GM19455 (cell line): ENCODE measurements around the gene SGCG.
"Not testable (repeated sequence)": the region's sequence is repeated elsewhere in the genome, so short reads cannot be mapped to it uniquely, and the experiment has no call there.

Source experiments
- ATAC-seq: cut with Tn5 transposase; IDR thresholded peaks from one replicate; pipeline ENCODE4 v1.9.1; 2021; ENCODE audit not compliant: unreplicated experiment

Gene SGCG, protein sequence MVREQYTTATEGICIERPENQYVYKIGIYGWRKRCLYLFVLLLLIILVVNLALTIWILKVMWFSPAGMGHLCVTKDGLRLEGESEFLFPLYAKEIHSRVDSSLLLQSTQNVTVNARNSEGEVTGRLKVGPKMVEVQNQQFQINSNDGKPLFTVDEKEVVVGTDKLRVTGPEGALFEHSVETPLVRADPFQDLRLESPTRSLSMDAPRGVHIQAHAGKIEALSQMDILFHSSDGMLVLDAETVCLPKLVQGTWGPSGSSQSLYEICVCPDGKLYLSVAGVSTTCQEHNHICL

DNA sequence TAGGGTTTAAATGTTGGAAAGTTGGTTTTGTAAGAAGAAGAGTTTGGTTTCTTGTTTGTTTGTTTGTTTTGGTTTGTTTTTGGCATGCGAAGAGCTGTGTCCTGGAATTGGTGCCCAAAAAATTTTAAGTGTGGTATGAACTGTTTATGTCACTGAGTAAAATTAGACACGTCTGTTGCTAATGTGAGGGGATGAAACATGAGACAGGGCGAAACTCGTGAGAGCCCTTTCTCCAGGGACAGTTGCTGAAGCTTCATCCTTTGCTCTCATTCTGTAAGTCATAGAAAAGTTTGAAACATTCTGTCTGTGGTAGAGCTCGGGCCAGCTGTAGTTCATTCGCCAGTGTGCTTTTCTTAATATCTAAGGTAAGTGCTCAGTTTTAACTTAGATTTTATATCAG lies at the start of gene SGCG:
Gene SGCG (plus strand): TSS at position 269 of the 400 bp plus-strand sequence. CDS start 22,716 bp downstream, outside the sequence.
- ATAC-seq: no peak

DNA sequence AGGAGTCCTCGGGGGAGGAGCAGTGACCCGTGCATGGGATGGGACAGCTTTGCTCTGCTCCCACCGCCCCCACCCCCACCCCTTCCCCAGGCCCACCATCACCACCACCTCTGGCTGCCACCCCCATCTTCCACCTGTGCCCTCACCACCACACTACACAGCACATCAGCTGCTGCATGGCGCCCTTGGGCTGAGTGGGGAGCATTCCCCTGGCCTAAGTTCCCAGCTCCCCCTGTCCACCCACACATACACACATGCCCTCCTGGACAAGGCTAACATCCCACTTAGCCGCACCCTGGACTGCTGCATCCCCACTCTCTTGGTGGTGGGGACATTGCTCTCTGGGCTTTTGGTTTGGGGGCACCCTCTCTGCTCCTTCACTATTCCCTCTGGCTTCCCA lies 46.2 kb upstream of the SGCG start:
- ATAC-seq: no peak

DNA sequence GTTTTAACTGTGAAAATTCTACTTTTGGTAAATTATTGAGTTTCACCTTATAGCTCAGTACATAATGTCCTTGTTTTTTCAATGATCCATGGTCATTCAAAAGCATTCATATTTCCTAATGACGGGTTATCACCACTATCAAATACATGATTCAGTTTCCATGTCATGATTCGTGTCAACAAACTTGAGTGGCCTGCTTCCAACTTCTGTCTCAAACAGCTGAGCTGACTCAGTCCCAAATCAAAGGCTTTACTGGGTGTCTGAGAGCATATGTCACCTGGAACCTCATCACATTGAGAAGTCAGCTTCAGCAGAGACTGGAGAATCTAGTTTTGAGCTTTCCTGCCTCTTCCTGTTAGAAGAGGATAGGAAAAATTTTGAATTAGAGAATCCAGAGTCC lies 40.3 kb upstream of the SGCG start:
- ATAC-seq: no peak

DNA sequence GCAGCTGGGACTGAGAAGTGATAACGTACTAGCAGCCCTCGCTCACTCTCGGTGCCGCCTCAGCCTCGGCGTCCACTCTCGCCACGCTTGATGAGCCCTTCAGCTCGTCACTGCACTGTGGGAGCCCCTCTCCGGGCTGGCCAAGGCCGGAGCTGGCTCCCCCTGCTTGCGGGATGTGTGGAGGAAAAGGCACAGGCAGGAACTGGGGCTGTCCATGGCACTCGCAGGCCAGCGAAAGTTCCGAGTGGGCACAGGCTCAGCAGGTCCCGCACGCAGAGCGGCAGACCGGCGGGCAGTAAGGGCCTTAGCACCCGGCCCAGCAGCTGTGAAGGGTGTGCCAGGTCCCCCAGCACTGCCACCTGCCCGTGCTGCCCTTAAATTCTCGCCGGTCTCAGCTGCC lies 38.8 kb upstream of the SGCG start:
- no peak for ATAC-seq

DNA sequence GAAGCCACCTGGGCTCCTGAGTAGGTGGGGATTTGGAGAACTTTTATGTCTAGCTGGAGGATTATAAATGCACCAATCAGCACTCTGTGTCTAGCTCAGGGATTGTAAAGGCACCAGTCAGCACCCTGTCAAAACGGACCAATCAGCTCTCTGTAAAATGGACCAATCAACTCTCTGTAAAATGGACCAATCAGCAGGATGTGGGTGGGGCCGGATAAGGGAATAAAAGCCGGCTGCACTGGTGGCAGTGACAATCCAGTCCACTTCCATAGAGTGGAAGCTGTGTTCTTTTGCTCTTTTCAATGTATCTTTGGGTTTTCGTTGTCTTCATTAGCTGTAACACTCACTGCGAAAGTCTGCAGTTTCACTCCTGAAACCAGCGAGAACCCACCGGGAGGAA lies 38.2 kb upstream of the SGCG start:
- ATAC-seq: not testable (repeated sequence)

DNA sequence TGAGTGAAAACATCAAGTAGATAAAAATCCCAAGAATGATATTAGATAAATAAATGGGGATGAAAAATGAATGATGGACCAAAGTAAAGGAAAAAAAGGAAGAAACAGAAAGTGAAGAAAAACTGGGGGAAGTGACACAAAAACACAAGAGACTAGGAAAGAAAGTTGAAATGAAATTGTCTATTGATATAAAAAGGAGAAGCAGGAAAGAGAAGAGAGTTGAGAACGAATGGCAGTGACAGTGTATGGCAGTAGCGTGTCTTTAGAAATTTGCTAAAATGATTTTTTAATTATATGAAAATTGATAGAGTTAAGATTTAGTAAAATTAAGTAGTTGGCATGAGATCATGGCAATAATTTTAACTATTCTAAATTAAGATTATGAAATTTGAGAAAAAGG lies 36.3 kb upstream of the SGCG start:
- no peak for ATAC-seq

DNA sequence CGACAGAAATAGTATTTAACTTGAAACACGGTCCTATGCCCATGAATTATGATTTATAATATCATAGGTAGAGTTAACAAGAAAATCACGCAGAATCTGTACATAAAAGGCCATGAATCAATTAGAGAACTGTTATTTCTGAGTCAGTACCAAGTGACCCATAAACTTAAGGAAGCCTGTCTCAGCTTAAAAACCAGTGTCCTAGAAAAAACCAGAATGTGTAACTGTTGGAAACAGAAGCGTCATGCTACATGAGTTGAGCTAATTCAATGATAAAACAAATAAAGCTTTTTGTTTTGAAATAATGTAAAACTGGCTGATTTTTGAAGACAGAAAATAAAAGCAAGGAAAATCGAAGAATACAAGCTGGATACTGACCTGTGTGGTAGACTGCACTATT lies 34.8 kb upstream of the SGCG start:
- no peak for ATAC-seq

DNA sequence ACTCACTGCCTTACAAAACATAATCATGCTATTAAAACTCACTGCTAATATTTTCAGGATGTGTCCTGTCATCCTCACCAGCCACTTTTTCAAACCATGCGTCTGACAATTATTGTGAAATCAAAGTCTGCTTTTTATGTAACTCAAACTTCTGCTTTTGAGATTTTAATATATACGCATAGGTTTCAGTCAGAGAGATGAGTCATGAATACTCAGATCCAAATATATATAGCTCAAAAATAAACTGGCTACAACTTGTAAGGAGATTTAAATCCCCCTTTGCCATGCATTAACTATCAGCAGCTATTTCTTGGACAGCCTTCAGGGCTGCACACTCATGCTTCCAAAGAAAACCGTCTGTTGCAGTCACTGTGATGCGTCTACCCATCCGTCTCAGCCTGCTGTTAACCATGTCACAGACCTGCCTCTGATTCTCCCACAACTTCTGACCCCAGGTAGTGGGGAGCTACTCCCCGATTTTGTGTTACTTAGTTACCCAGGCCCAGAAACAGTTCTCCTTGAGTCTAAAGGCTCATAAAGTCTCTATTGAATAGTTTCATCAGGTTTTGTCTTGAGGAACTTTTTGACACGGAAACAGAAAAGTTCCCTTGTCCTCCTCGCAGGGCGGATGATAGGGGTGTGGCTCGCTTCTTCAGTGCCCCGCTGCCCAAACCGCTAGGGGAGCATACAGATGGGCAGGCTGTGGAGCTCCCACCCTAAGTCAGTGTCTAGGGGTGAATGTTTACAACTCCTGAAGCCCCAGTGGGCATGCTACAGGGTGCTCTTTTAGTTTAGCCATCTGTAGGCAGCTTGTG lies 33.8 kb upstream of the SGCG start:
- no peak for ATAC-seq

DNA sequence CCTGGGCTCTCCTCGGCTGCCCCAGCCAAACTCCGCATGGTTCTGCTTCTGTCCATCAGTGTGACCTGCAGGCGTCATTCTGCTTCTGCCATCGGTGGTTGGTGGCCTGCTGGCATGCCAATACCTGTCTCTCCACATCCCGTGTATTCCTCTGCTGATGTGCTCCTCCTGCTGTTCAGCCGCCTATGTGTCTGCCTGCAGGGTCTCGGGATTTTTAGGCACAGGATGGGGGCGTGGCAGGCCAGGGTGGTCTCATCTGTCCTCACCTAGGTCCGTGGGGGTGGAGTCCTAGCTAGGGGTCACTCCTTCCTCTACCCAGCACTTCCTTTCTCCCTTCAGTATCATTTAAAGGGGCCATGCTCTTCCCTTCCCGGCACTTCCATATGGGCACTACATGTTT lies 33.0 kb upstream of the SGCG start:
- no peak for ATAC-seq

DNA sequence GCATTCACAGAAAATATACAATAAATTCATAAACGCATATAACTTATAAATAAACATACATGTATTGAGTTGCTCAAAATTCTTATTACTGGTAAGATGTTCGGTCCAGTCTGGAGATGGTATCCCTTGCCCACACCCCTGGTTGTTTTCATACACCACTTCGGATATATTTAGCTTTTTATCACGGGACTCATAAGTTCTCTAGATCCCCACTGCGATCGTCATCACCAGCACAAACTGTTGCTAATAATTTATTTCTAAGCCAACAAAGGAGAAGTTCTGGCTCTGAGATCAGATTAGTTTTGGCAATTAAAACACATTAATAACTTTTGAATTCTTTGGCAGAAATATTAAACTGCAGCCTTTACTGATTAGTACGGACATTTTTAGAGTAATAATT lies 23.0 kb upstream of the SGCG start:
- ATAC-seq: no peak

DNA sequence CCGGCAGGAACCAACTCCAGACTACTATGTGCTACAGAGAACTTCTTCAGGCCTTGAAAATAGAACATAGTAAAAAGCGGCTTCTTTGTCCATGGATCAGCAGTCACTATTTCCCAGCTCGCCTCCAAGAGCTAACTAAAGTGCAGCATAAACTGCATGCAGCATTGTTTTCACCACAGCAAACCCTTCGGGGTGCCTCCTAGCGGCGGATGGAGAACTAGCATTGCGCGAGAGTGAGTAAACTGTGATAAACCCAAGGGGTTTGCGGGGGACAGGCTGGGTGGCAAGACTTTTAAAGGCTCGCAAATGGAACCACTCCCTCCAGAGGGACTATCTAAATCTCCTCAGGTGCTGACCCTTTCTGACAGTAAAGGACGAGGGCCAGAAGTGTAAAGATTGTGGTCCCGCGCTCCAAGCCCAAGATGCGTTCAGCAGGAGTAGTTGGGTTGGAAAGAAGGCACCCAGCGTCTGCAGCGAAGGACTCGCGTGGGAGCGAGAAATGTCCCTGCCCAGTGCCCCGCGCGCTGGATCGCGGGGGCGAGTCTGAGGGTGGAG lies 21.5 kb upstream of the SGCG start:
- ATAC-seq: no peak

DNA sequence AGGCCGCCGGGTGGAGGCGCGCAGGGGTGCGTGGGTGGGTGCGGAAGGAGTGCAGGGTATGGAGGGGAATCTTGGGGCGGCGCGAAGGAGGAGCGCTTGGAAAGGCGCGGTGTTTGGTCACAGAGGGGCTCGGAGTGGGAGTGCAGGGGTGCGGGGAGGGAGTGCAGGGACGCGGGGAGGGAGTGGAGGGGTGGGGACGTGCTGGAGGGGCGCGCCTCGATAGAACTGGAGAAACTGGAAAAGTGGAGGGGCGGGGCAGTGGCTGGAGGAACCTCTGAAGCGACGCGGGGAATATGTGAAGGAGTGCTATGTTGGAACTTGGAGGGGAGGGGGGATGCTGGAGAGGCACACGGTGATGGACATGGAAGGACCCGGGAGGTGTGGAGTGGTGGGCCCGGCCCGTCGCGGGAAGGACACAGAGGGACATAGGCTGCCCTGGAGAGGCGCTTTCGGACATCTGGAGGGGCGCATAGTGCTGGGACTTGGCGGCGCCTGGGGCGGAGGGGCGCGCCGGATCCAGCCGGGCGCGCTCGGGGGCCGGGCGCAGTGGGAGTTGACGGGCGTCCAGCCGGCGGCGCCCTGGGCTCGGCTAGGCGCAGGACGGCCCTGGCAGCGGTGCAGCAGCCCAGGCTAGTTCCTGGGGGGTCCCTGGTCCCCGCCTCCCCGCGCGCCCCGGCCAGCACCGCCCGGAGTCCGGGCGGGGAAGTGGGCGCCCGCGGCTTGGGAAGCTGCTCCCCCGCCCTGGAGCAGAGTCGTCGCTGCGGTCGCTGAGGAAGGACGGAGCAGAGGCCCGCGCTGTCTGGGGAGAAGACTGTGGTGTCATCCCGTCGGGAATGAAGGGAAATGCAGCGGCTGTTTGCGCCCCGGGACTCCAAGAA lies 20.8 kb upstream of the SGCG start:
- no peak for ATAC-seq

DNA sequence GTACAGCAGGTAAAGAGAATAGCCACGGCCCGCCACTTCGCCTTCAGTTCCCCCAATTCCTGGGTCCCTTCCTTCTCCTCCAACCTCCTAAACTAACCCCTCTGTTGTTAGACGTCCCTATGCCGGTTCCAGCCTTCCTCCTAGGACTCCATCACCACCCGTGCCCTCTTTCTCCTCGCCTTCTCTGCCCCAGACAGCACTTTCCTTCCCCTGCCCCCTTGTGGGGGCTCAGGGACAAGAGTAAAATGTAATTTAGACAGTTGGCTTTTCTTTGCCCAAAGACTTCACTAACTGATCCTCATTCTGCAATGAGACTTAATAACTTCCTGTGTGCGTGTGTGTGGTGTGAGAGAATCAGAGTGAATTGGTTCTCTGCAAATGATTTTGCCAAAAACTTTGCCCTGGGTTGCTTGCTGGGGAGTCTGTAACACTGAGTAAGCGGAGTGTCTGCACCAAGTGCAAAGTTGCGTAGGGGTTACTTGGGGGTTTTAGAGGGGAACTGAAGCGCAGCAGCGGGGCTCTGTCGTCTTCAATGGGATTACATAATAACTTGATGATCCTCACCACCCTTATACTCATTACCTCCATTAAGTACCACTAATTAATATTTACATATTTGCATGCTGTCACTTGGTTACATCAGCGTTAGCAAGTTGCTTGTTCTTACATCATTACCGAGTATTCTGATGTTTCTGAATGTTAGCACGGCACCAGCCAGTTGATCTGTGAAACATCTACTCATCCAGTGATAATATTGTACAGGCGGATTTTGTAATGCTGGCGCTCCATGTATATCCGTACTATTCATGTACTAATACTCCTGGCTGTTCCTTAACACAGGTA lies 19.9 kb upstream of the SGCG start:
- ATAC-seq: no peak

DNA sequence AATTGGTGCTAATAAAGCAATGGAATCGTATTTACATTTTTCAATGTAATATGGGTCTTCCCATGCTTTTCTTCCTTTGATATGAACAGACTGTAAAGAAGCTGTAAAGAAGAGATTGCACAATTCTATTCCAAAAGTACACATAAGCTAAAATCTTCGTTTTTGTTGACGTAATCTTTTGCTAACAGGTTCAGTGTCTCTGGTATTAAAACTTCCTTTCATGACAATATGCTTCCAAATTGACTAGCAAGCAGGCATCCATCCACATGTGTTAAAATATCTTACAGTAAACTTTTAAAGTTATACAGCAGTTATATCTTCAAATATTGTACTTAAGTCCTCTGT lies 19.3 kb upstream of the SGCG start:
- no peak for ATAC-seq

DNA sequence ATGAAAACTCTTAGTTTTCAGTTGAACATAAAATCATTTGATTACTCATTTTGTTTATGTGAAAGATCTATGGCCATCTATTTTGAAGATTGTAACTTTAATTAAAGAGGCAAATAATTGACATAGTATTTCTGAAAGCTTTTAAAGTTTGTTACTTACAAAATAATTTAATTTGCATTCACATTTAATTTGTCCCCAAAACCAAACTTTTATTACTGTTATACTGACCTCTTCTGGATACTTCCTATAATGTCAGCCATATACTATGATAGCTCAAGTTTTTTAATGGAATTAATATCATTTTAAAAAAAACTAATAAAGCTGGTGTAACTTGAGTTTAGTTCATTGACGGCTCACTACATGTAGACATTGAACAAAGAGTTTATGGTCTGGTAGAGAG lies 4.9 kb upstream of the SGCG start:
- no peak for ATAC-seq

DNA sequence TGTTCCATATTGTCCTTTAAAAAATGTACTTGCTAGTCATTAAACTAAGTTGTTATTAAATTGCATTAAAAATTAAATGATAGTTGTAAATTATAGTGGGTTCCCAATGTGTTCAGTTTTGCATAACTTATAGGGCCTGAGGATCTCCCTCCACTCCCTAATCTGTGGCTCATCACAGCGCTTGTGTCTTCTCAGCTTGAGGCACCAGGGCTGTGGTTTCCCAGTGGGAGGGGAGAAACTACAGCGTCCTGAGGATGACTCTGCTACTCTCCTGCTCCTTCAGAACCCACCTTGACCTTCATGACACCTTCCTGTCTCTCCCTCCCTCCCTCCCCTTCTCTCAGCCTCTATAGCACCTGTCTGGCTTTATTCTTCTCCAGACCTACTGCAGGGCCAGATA lies 1.4 kb downstream of the SGCG start:
- ATAC-seq: no peak

DNA sequence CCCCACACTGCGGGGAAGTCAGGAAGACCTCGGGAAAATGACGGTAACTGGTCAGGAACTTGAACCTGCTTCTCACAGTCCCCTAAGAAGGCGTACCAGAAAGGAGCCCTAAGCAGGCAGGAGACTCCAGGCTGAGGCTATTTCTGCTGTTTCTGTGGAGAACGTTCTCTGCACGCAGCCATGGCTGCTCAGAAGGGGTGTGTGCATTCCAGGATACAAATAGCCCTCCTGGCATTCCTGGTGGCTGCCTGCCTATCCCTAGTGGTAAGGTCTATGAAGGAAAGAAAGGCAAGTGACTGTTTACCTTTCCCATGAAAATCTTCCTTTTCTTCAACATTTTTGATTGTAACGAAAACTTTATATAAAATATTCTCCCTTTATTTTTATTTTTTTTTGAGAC lies 2.5 kb downstream of the SGCG start:
- no peak for ATAC-seq

DNA sequence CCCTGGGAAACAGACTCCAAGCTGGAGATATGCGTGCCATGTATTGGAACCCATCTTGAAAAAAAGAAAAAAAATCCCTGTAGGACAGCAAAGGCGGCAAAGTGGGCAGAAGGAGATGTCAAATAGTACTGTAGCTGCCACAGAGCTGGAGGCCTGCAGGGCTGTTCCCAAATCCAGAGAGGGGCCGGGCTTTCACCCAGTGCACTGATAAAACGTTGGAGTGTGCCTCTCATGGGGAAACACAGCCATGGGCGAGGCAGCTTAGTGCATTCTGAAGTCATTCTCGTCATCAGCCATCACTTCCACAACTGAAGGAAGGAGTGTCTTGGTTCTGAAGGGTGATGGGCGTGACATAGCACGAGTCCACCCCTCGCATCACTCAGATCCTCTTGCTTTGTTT lies 4.8 kb downstream of the SGCG start:
- ATAC-seq: no peak

DNA sequence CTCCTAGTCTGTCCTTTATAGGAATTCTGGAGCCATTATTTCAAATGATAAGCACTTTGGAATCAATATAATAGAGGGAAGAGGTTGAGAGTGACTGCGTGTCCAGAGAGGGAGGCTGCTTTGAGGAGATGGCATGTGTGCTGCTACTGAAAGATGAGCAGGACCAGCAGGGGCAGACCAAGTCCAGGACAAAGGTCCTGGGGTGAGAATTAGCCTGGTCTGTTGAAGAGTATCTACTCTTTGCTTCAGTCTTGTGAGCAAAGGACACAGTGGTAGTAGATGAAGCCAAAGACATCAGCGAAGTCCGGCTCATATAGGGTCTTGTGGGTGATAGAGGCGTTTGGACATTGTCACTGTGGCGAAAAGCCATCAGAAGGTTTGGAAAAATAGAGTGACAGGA lies 21.1 kb downstream of the SGCG start:
- no peak for ATAC-seq

DNA sequence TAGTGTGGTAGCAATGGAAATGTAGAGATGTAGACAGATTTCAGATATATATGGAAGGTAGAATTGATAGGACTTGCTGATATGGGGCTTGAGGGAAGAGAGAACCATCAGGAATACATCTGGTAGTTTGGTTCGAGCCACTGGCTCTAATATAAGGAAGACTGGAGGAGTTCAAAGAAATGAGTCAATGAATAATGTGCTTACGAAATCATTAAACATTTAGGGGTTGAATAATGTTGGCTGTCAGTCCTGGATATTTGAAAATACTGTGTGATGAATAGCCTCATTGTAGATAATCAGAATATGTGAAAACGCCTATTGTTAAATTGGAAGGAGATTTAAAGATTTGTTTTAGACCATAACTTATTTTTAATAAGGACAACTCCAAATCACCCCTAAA lies 21.6 kb downstream of the SGCG start:
- no peak for ATAC-seq

DNA sequence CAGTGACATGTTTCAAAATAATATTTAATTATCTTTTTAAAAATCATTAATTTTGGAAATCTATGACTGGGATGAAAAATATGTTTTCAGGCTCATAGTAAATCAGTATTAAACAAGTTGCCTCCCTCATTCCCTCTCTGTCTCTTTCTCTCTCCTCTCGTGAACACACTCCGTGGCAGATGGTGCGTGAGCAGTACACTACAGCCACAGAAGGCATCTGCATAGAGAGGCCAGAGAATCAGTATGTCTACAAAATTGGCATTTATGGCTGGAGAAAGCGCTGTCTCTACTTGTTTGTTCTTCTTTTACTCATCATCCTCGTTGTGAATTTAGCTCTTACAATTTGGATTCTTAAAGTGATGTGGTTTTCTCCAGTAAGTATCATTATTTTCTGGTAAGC lies 22.7 kb downstream of the SGCG start:
- ATAC-seq: no peak
